Type B pancreatic cell (in vitro differentiated cells): ENCODE results near the gene FBXO4. TPM values are rescaled to one million over a fixed set of nuclear protein-coding genes. Genes with fewer than 3 reads are reported as not detected.
A peak's percentile ranks its signal among the peaks of the same experiment; 100 is the strongest.

Source experiments
- DNase-seq: peaks from one replicate; pipeline ENCODE4 v3.0.0; 2021; ENCODE audit warnings: mixed read lengths; ENCODE audit not compliant: unreplicated experiment; ENCODE audit errors: extremely low spot score
- H3K27ac Mint-ChIP-seq: 2 replicates; pipeline ENCODE4 v1.8.0; 2021; ENCODE audit warnings: mild to moderate bottlenecking, mixed read lengths
- H3K27me3 Mint-ChIP-seq: 2 replicates; pipeline ENCODE4 v1.8.0; 2021; ENCODE audit warnings: mixed read lengths
- H3K36me3 Mint-ChIP-seq: 2 replicates; pipeline ENCODE4 v1.8.0; 2021; ENCODE audit warnings: mixed read lengths
- H3K4me1 Mint-ChIP-seq: one replicate; pipeline ENCODE4 v1.8.0; 2021; ENCODE audit warnings: mixed read lengths; ENCODE audit not compliant: unreplicated experiment
- H3K4me3 Mint-ChIP-seq: 2 replicates; pipeline ENCODE4 v1.8.0; 2021; ENCODE audit warnings: mild to moderate bottlenecking, mixed read lengths
- H3K9me3 Mint-ChIP-seq: 2 replicates; pipeline ENCODE4 v1.8.0; 2021; ENCODE audit warnings: mixed read lengths
- CTCF ChIP-seq: fragments of 200-600 bp; sonication (generic); conservative IDR thresholded peaks from 2 replicates; pipeline ENCODE4 v1.5.0; 2021; ENCODE audit warnings: antibody characterized with exemption, mild to moderate bottlenecking
- long read RNA-seq: library from polyadenylated mRNA; unstranded; transcript quantifications from one replicate; pipeline ENCODE4 v2.0.0, GENCODE V29; 2020
- total RNA-seq: library from RNA; stranded (reverse); gene quantifications from 2 replicates; pipeline ENCODE4 v1.2.1, GENCODE V29; 2021; ENCODE audit warnings: low replicate concordance

The FBXO4 gene
- 5.7 and 7.9 TPM in 2 replicates for total RNA-seq
- long read RNA-seq, transcript FBXO4-201 (7 exons, 1,682 nt) = major isoform, 8 of 18 reads
- long read RNA-seq, partial matches to known transcripts = 1 of 18 reads
- long read RNA-seq, other reads (novel, unspliced or antisense) = 4 of 18 reads

DNA sequence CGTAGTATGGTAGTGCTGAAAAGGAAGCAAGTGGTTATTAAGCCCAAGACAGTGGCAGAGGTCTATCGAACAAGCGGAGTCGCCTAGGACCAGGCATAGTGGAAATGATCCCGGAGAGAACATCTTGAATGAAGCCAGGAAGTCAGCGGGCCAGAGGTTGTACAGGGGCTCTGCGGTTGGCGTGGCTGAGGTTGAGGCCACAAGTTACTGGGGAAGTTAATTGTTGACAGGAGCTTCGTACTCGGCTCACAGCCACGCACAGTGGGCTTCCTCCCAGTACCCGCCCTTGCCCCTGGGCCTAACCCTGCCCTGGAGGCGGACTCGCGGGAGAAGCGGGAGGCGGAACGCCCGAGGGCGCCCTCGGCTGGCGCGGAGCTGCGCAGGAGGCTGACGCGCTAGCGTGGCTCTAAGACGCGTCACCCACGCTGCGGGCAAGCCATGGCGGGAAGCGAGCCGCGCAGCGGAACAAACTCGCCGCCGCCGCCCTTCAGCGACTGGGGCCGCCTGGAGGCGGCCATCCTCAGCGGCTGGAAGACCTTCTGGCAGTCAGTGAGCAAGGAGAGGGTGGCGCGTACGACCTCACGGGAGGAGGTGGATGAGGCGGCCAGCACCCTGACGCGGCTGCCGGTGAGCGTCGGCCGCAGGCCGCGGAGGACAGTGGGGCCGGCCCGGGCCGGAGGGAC is at the start of gene FBXO4:
TSS of gene FBXO4 (plus strand) at position 410 of the 683 bp plus-strand sequence. CDS start at position 439, 29 bp downstream.
- H3K27ac Mint-ChIP-seq = peak within 1 kb of the TSS; percentile 91
- H3K36me3 Mint-ChIP-seq = peaks cover 15% of the 10 kb centered on the region
- no peaks in the 10 kb centered on the region for H3K9me3 Mint-ChIP-seq

GRCh38 chr5:41876678-41877077 is 48.4 kb upstream of the FBXO4 start:
- Mint-ChIP-seq H3K4me3 (no peak overlapping the region), H3K27me3 (no peaks in the 10 kb centered on the region), H3K27ac (no peak overlapping the region), H3K36me3 (no peaks in the 10 kb centered on the region), H3K9me3 (no peaks in the 10 kb centered on the region), H3K4me1 (peaks cover 8% of the 10 kb centered on the region)
- TF ChIP-seq CTCF = no peak
- DNase-seq = no peak

More for the DNA sequence above, at the start of gene FBXO4:
- Mint-ChIP-seq H3K27me3 (no peaks in the 10 kb centered on the region), H3K4me1 (peaks cover 9% of the 10 kb centered on the region), H3K4me3 (peak within 1 kb of the TSS; percentile 91)
- peak; percentile 86 for DNase-seq
- TF ChIP-seq CTCF = peak; percentile 51

DNA sequence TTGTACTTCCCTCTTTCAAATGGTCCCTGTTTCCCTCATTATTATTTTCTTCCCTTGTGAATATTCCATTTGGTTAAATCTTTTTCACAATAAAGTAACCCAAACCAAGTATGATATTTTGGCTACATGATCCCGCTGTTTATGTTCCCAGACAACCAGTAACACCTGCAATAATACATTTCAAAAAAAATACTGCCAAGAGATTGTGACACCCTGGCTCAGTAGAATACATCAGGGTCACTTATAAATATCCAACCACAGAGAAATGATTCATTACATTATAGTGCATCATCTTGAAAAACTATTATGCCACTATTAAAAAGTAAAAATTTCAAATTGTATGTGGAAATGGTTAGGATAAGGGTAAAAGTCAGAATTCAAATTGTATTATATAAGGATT is 47.7 kb upstream of the FBXO4 start:
- Mint-ChIP-seq H3K36me3 (no peaks in the 10 kb centered on the region), H3K9me3 (no peaks in the 10 kb centered on the region), H3K27ac (no peak overlapping the region), H3K4me1 (peaks cover 8% of the 10 kb centered on the region), H3K4me3 (no peak overlapping the region), H3K27me3 (no peaks in the 10 kb centered on the region)
- no peak for DNase-seq
- TF ChIP-seq CTCF = no peak

GRCh38 chr5:41878173-41878572 is 46.9 kb upstream of the FBXO4 start:
- Mint-ChIP-seq H3K27me3 (no peaks in the 10 kb centered on the region), H3K27ac (no peak overlapping the region), H3K36me3 (no peaks in the 10 kb centered on the region), H3K4me1 (peaks cover 8% of the 10 kb centered on the region), H3K4me3 (no peak overlapping the region), H3K9me3 (no peaks in the 10 kb centered on the region)
- TF ChIP-seq CTCF = no peak
- no peak for DNase-seq

DNA sequence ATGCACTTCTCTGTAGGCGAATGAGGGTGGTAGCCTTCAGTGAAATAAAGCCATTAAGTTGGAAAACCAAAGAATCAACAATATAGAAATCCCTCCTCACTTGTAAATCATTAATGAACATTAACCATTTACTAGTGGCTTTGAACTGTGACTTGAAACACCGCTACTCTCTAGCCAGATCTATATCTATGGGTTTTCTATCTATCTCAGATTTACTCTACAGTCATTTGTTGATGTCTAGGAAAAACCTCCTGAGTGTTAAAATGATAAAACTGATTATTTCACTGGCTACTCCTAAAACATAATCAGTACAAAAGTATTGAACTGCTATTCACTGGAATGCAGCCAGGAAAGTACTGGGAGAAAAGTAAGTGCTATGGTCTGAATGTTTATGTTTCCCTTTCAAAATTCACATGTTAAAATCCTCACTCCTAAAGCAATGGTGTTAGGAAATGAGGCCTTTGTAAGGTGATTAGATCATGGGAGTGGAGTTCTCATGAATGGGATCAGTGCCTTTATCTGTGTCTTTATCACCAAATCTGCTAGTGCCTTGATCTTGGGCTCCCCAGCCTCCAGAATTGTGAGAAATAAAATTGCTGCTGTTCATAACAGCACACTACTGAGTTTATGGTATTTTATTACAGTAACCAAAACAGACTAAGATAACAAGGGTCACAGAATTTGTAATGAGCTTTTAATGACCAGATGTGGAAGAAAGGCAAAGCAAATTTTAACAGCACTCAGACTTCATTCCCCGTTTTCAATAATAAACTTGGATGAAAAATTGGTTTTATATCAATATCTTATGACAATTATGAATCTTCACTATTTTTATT is 46.2 kb upstream of the FBXO4 start:
- Mint-ChIP-seq H3K36me3 (no peaks in the 10 kb centered on the region), H3K9me3 (no peaks in the 10 kb centered on the region), H3K27ac (no peak overlapping the region), H3K4me1 (peaks cover 8% of the 10 kb centered on the region), H3K27me3 (no peaks in the 10 kb centered on the region), H3K4me3 (no peak overlapping the region)
- no peak for TF ChIP-seq CTCF
- no peak for DNase-seq
